Liver (tissue), 3 donors: ENCODE data around the gene PTGIR.

Source experiments
- FOXA1 ChIP-seq: IDR thresholded peaks from 2 replicates; pipeline ENCODE4 v1.6.1; 2016; ENCODE audit warnings: antibody characterized with exemption
- HNF4G ChIP-seq: IDR thresholded peaks from 2 replicates; pipeline ENCODE4 v1.6.1; 2016; ENCODE audit warnings: antibody characterized with exemption
- JUND ChIP-seq, 2 donors: IDR thresholded peaks; 2 replicates each; pipeline ENCODE4 v1.6.1; 2016; ENCODE audit warnings: antibody characterized with exemption in 2 of 2
- RAD21 ChIP-seq, 2 donors: IDR thresholded peaks; 2 replicates each; pipeline ENCODE4 v1.6.1; 2016; ENCODE audit warnings: antibody characterized with exemption in 2 of 2, mild to moderate bottlenecking in 2 of 2
- RXRA ChIP-seq, 2 donors: IDR thresholded peaks; 2 replicates each; pipeline ENCODE4 v1.6.1; 2017 to 2018; ENCODE audit warnings: antibody characterized with exemption in 2 of 2, mild to moderate bottlenecking in 1 of 2
- TAF1 ChIP-seq: conservative IDR thresholded peaks from 2 replicates; pipeline ENCODE4 v1.6.1; 2016; ENCODE audit warnings: antibody characterized with exemption, mild to moderate bottlenecking
- YY1 ChIP-seq: IDR thresholded peaks from 2 replicates; pipeline ENCODE4 v1.6.1; 2016; ENCODE audit warnings: antibody characterized with exemption, mild to moderate bottlenecking
- TF ChIP-seq, protein P1 (sequence below): fragments of 150-350 bp; IDR thresholded peaks from 2 replicates; pipeline ENCODE4 v1.5.1; 2017; ENCODE audit warnings: improper control_type of control experiment, low read depth, low read length; ENCODE audit not compliant: missing input control
- TF ChIP-seq, protein P2 (sequence below): IDR thresholded peaks from 2 replicates; pipeline ENCODE4 v1.6.1; 2016; ENCODE audit warnings: antibody characterized with exemption
- donor health status: healthy.
- donor health status: healthy.

DNA sequence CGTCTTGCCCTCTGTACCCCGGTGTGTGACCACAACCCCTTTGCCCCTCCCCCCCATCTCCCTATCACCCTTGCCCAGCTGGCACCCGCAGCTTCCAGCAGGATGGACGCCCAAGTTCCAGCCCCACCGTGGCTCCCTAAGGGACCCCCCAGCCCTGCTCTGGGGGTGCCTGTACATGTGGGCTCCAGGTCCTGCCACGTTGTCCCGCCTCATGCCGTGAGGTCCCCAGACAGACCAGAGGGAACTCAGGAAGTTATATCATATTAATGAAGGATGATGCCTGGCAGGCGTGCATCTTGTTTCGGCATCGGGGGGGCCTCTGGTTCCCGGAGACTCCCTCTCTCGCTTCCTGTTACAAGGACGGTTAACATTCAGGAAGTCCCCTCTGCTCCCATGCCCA is 1.6 kb upstream of the PTGIR start:
- no peak for TF ChIP-seq TAF1
- TF ChIP-seq, protein P1, sequence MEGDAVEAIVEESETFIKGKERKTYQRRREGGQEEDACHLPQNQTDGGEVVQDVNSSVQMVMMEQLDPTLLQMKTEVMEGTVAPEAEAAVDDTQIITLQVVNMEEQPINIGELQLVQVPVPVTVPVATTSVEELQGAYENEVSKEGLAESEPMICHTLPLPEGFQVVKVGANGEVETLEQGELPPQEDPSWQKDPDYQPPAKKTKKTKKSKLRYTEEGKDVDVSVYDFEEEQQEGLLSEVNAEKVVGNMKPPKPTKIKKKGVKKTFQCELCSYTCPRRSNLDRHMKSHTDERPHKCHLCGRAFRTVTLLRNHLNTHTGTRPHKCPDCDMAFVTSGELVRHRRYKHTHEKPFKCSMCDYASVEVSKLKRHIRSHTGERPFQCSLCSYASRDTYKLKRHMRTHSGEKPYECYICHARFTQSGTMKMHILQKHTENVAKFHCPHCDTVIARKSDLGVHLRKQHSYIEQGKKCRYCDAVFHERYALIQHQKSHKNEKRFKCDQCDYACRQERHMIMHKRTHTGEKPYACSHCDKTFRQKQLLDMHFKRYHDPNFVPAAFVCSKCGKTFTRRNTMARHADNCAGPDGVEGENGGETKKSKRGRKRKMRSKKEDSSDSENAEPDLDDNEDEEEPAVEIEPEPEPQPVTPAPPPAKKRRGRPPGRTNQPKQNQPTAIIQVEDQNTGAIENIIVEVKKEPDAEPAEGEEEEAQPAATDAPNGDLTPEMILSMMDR, result no peak
- TF ChIP-seq YY1, result no peak
- TF ChIP-seq HNF4G, result no peak
- TF ChIP-seq, protein P2, sequence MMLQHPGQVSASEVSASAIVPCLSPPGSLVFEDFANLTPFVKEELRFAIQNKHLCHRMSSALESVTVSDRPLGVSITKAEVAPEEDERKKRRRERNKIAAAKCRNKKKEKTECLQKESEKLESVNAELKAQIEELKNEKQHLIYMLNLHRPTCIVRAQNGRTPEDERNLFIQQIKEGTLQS, result no peak
- TF ChIP-seq JUND (IDR thresholded peaks at IDR 0.05), result no peak
- no peak for TF ChIP-seq FOXA1
- no peak for TF ChIP-seq RAD21 (IDR thresholded peaks at IDR 0.05)
- TF ChIP-seq RXRA (IDR thresholded peaks at IDR 0.05), result no peak
